KMS-11 (cell line): ENCODE data around the gene CPZ.

Experiments used
- H2AFZ ChIP-seq: fragments of 200-600 bp; sonication (generic); 2 replicates; pipeline ENCODE4 v1.6.1; 2016; ENCODE audit warnings: antibody characterized with exemption, mixed run types, low read depth
- H3K27ac ChIP-seq: fragments of 200-600 bp; sonication (generic); 2 replicates; pipeline ENCODE4 v1.6.1; 2016; ENCODE audit warnings: mild to moderate bottlenecking, mixed run types
- H3K27me3 ChIP-seq: fragments of 200-600 bp; sonication (generic); 2 replicates; pipeline ENCODE4 v1.6.1; 2017; ENCODE audit warnings: mild to moderate bottlenecking, low read depth, mixed run types, moderate library complexity; ENCODE audit not compliant: insufficient read depth
- H3K36me3 ChIP-seq: fragments of 200-600 bp; sonication (generic); 2 replicates; pipeline ENCODE4 v1.6.1; 2017; ENCODE audit warnings: mild to moderate bottlenecking, mixed run types; ENCODE audit not compliant: insufficient read depth
- H3K4me1 ChIP-seq: fragments of 200-600 bp; sonication (generic); 2 replicates; pipeline ENCODE4 v1.6.1; 2016; ENCODE audit warnings: mild to moderate bottlenecking, low read depth, mixed run types; ENCODE audit not compliant: poor library complexity, severe bottlenecking
- H3K4me2 ChIP-seq: fragments of 200-600 bp; sonication (generic); 2 replicates; pipeline ENCODE4 v1.7.0; 2016; ENCODE audit warnings: mild to moderate bottlenecking, mixed run types
- H3K4me3 ChIP-seq: fragments of 200-600 bp; sonication (generic); IDR thresholded peaks from 2 replicates; pipeline ENCODE4 v1.6.1; 2017; ENCODE audit warnings: low read depth, low read length, mixed read lengths; ENCODE audit not compliant: insufficient read depth
- H3K79me2 ChIP-seq: fragments of 200-600 bp; sonication (generic); 2 replicates; pipeline ENCODE4 v1.6.1; 2016; ENCODE audit warnings: low read depth, mixed run types; ENCODE audit not compliant: insufficient read depth
- H3K9ac ChIP-seq: fragments of 200-600 bp; sonication (generic); 2 replicates; pipeline ENCODE4 v1.6.1; 2016; ENCODE audit warnings: mild to moderate bottlenecking, mixed run types
- H4K20me1 ChIP-seq: fragments of 200-600 bp; sonication (generic); 2 replicates; pipeline ENCODE4 v1.6.1; 2016; ENCODE audit warnings: mild to moderate bottlenecking, mixed run types; ENCODE audit not compliant: insufficient read depth
- TF ChIP-seq, protein P1 (sequence below): fragments of 200-600 bp; sonication (generic); conservative IDR thresholded peaks from 2 replicates; pipeline ENCODE4 v1.6.1; 2017; ENCODE audit warnings: low read depth, mild to moderate bottlenecking, antibody characterized with exemption, low read length, moderate library complexity, mixed read lengths

Gene CPZ

DNA sequence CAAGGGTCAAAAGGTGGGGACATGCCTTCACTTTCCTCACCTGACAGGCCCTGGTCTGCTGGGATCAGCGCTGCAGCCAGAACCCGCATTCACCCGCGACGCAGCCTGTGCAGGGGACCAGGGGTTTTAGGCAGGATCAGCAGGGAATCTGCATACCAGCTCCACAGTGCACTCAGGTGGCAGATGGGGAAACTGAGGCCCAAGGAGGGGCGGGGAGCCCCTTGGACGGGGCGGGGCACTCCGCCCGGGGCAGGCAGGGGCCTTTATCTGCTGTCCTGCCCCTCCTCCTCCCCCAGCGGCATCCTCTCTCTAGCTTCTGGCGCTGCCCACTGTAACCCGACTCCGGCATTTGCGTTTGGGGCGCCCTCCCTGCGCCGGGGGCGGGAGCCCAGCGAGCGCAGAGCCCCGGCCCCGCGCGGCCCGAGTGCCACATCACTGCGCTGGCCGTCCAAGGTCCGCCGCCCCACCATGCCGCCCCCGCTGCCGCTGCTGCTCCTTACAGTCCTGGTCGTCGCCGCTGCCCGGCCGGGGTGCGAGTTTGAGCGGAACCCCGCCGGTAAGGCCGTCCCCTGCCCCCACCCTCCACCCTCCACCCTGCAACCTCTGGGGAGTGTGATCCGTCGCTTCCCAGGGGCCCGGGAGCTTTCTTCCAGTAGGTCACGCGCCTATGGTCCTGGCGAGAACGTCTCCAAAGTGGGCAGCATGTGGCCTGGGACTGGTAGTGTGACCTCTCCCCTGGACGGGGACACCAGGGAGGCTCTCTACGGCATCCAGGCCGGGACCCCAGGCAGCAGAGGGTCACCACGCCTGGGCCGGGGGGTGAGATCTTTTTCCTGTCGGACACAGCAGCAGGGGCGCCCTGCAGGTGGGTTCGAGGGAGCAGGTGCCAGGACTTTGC is at the start of gene CPZ:
Gene CPZ (plus strand): TSS at position 400 of the 898 bp plus-strand sequence. CDS start 69 bp downstream, at position 469.
- peaks cover 7% of the 10 kb centered on the region; the same call in 1 of the 2 replicates for H3K27me3 ChIP-seq
- no peak within 1 kb of the TSS for H2AFZ ChIP-seq
- H3K27ac ChIP-seq = no peak within 1 kb of the TSS
- H3K4me2 ChIP-seq = no peak within 1 kb of the TSS
- no peak within 1 kb of the TSS for H3K9ac ChIP-seq
- no peaks in the 10 kb centered on the region for H4K20me1 ChIP-seq
- no peaks in the 10 kb centered on the region for H3K4me1 ChIP-seq
- no peak within 1 kb of the TSS for H3K4me3 ChIP-seq
- H3K79me2 ChIP-seq = no peaks in the 10 kb centered on the region
- no peaks in the 10 kb centered on the region for H3K36me3 ChIP-seq
- TF ChIP-seq, protein P1, sequence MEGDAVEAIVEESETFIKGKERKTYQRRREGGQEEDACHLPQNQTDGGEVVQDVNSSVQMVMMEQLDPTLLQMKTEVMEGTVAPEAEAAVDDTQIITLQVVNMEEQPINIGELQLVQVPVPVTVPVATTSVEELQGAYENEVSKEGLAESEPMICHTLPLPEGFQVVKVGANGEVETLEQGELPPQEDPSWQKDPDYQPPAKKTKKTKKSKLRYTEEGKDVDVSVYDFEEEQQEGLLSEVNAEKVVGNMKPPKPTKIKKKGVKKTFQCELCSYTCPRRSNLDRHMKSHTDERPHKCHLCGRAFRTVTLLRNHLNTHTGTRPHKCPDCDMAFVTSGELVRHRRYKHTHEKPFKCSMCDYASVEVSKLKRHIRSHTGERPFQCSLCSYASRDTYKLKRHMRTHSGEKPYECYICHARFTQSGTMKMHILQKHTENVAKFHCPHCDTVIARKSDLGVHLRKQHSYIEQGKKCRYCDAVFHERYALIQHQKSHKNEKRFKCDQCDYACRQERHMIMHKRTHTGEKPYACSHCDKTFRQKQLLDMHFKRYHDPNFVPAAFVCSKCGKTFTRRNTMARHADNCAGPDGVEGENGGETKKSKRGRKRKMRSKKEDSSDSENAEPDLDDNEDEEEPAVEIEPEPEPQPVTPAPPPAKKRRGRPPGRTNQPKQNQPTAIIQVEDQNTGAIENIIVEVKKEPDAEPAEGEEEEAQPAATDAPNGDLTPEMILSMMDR = no peak

DNA sequence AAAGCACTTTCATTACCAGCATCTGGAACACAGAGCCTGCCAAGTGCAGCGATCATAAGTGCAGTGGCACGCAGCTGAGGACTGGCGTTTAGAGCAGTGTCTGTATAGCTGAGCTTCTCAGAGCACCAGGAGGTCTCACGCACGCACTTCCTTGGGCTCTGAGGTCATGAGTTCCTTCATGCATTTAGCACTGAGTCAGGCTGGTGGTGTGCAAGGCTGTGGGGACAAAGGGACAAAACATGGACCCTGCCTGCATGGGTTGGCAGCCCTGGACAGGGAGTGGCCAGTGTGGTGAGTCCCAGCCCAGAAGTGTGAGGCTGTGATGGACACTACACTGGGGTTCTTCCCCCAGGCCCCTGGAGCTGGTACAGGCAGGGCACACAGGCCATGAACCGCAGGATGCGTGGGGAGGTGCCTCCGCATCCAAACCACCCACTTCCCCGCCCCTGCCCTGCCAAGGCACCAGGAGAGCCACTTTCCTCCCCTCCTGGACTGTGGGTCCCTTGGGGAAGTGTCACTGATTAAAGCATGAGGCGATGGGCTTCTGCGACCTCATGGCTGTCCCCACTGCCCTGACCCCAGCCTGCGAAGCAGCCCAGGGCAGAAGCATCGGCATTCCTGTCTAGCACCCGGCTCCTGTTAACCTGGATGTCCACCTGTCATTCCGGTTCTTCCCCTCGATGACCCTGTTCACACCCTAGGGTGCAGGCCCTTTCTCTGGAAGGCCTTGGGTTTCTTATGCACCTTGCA is 49.6 kb upstream of the CPZ start:
- Histone ChIP-seq H4K20me1 (no peaks in the 10 kb centered on the region), H3K9ac (no peak overlapping the region), H3K4me3 (no peak overlapping the region), H3K27me3 (no peaks in the 10 kb centered on the region), H3K4me2 (no peak overlapping the region), H3K36me3 (no peaks in the 10 kb centered on the region), H3K4me1 (peaks cover 13% of the 10 kb centered on the region), H2AFZ (no peak overlapping the region), H3K79me2 (no peaks in the 10 kb centered on the region), H3K27ac (no peak overlapping the region)
- TF ChIP-seq, protein P1 = no peak

DNA sequence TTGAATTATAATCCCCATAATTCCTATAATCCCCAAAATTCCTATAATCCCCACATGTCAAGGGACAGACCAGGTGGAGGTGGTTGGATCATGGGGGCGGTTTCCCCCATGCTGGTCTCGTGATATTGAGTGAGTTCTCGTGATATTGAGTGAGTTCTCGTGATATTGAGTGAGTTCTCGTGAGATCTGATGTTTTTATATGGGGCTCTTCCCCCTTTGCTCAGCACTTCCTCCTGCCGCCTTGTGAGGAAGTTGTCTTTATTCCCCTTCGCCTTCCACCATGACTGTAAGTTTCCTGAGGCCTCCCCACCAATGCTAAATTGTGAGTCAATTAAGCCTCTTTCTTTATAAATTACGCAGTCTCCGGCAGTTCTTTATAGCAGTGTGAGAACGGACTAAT is 48.9 kb upstream of the CPZ start:
- Histone ChIP-seq H2AFZ (no peak overlapping the region), H3K4me2 (no peak overlapping the region), H4K20me1 (no peaks in the 10 kb centered on the region), H3K4me1 (peaks cover 13% of the 10 kb centered on the region), H3K27ac (no peak overlapping the region), H3K9ac (no peak overlapping the region), H3K36me3 (no peaks in the 10 kb centered on the region), H3K27me3 (no peaks in the 10 kb centered on the region), H3K79me2 (no peaks in the 10 kb centered on the region), H3K4me3 (no peak overlapping the region)
- TF ChIP-seq, protein P1 = no peak

DNA sequence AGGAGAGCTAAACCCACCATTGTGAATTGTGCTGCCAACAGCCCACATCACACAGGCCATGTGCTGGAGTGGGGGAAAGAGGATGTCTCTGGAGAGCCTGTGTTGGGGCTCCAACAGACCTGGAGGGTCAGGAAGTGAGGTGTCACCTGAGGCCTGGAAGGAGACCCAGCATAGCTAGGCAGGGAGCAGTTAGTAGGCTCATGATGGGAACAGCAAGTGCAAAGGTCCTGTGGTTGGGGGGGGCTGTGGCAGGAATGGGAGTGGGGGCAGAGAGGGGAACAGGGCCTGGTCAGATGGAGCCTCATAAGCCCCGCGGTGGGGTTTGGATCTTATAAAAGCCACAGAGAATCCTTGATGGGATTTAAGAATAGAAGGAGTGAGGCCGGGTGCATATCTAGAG is 48.3 kb upstream of the CPZ start:
- no peak overlapping the region for H2AFZ ChIP-seq
- no peak overlapping the region for H3K4me2 ChIP-seq
- no peak overlapping the region for H3K4me3 ChIP-seq
- no peaks in the 10 kb centered on the region for H3K79me2 ChIP-seq
- TF ChIP-seq, protein P1 = no peak
- no peaks in the 10 kb centered on the region for H4K20me1 ChIP-seq
- no peaks in the 10 kb centered on the region for H3K36me3 ChIP-seq
- H3K27ac ChIP-seq = no peak overlapping the region
- no peaks in the 10 kb centered on the region for H3K27me3 ChIP-seq
- H3K9ac ChIP-seq = no peak overlapping the region
- H3K4me1 ChIP-seq = peaks cover 11% of the 10 kb centered on the region
